Fibroblast of lung (primary cell): ENCODE measurements around the gene ATP2B1.

Experiments
- CTCF ChIP-seq, 2 donors: IDR thresholded peaks in 1 of 2; conservative IDR thresholded peaks in 1 of 2; 1 replicate in 1 of 2; 2 replicates in 1 of 2; pipeline ENCODE4 v1.5.1; 2011 to 2012; ENCODE audit warnings: low read length in 2 of 2, control low read depth in 1 of 2, inconsistent platforms in 1 of 2, low read depth in 1 of 2, mild to moderate bottlenecking in 1 of 2
- EZH2 ChIP-seq: IDR thresholded peaks from 2 replicates; pipeline ENCODE4 v1.5.1; 2012; ENCODE audit warnings: low read length, control low read depth, mild to moderate bottlenecking; ENCODE audit errors: missing control alignments

- no peak for TF ChIP-seq CTCF (conservative IDR thresholded peaks at IDR 0.05 in 1 of 2, IDR thresholded peaks at IDR 0.05 in 1 of 2; ENCODE audit: low read depth in 1 of 2, low read length in 2 of 2)
- no peak for TF ChIP-seq EZH2
These were observed 39.4 kb downstream of the ATP2B1 start for GRCh38 chr12:89669197-89669596.
